ENCODE data around the gene SNX32. TPM values are rescaled to one million over a fixed set of nuclear protein-coding genes. Genes with fewer than 3 reads are reported as not detected.
A peak's percentile ranks its signal among the peaks of the same experiment; 100 is the strongest.

Gene SNX32
- total and polyA plus RNA-seq, 2 of the 13 experiments (the other 11 are each of a cell fraction or from before 2014, with no cell fraction given), result 0.09 to 0.34 TPM

DNA sequence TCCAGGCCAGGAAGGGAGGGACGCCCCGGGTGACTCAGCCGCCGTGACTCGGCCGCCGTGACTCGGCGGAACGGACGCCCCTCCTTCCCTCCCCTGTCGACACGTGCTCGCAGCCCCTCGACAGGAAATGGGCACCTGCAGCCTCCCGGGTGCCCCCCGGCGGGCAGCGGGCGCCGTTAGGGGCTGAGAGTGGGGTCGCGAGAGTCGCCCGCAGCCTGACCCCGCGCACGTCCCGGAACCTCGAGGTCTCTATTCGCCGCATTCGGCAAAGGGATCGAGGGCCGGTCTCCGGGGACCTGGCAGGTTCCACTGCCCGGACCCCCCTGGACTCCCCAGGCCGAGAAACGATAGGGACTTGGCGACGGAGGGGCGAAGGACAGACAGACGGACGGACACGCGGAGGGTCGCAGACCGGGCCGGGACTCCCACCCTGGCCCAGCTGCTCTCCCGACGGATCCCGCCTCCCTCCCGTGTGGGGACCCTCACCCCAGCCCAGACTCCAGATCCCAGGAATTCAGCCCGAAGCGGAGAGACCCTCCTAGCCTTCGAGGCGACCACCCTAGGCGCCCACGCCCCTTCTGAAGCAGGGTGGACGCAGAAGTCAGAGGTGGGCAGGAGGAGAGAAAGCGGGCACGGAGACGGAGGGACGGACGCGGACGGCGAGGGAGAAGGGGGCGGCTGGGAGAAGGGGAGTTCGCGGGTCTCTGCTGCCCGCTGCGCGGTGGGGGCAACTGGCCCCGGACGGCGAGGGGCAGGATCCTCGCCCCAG, 65.8 kb downstream of the SNX32 start (continued):
- TF ChIP-seq SMYD3 (CRISPR knock-in tag; IDR thresholded peaks at IDR 0.05) (0 out of 2 replicates have a peak, but pooled peaks have one; percentile 34), KDM5B (CRISPR knock-in tag; IDR thresholded peaks at IDR 0.05; ENCODE audit: borderline replicate concordance) (peak; percentile 72; the same call in 1 of the 2 replicates), JUNB (CRISPR knock-in tag; IDR thresholded peaks at IDR 0.05; ENCODE audit: borderline replicate concordance) (0 out of 2 replicates have a peak, but pooled peaks have one; percentile 10), CHD2 (IDR thresholded peaks at IDR 0.05; ENCODE audit: low read depth, low read length) (0 out of 2 replicates have a peak, but pooled peaks have one; percentile 16), AGO2 (optimal IDR thresholded peaks at IDR 0.05; ENCODE audit: low read depth, low read length) (peak; percentile 81), NFYC (CRISPR knock-in tag; IDR thresholded peaks at IDR 0.05) (no peak), ZNF530 (CRISPR knock-in tag; IDR thresholded peaks at IDR 0.05; ENCODE audit: low read depth) (no peak), ZNF660 (CRISPR knock-in tag; IDR thresholded peaks at IDR 0.05; ENCODE audit: borderline replicate concordance, low read depth) (no peak), KLF13 (CRISPR knock-in tag; IDR thresholded peaks at IDR 0.05) (no peak; the same call in 1 of the 2 replicates), ZNF616 (CRISPR knock-in tag; IDR thresholded peaks at IDR 0.05; ENCODE audit: low read depth) (no peak), PTBP1 (IDR thresholded peaks at IDR 0.05; ENCODE audit: low read depth, low read length, poor library complexity, severe bottlenecking) (no peak), CEBPB (IDR thresholded peaks at IDR 0.05; ENCODE audit: borderline replicate concordance, low read depth, low read length) (no peak), ZFAT (CRISPR knock-in tag; conservative IDR thresholded peaks at IDR 0.05) (no peak)
- TF ChIP-seq, protein P1, sequence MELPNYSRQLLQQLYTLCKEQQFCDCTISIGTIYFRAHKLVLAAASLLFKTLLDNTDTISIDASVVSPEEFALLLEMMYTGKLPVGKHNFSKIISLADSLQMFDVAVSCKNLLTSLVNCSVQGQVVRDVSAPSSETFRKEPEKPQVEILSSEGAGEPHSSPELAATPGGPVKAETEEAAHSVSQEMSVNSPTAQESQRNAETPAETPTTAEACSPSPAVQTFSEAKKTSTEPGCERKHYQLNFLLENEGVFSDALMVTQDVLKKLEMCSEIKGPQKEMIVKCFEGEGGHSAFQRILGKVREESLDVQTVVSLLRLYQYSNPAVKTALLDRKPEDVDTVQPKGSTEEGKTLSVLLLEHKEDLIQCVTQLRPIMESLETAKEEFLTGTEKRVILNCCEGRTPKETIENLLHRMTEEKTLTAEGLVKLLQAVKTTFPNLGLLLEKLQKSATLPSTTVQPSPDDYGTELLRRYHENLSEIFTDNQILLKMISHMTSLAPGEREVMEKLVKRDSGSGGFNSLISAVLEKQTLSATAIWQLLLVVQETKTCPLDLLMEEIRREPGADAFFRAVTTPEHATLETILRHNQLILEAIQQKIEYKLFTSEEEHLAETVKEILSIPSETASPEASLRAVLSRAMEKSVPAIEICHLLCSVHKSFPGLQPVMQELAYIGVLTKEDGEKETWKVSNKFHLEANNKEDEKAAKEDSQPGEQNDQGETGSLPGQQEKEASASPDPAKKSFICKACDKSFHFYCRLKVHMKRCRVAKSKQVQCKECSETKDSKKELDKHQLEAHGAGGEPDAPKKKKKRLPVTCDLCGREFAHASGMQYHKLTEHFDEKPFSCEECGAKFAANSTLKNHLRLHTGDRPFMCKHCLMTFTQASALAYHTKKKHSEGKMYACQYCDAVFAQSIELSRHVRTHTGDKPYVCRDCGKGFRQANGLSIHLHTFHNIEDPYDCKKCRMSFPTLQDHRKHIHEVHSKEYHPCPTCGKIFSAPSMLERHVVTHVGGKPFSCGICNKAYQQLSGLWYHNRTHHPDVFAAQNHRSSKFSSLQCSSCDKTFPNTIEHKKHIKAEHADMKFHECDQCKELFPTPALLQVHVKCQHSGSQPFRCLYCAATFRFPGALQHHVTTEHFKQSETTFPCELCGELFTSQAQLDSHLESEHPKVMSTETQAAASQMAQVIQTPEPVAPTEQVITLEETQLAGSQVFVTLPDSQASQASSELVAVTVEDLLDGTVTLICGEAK (IDR thresholded peaks at IDR 0.05), result no peak
- TF ChIP-seq, protein P1 (CRISPR knock-in tag; IDR thresholded peaks at IDR 0.05), result peak; percentile 76
- TF ChIP-seq, protein P2, sequence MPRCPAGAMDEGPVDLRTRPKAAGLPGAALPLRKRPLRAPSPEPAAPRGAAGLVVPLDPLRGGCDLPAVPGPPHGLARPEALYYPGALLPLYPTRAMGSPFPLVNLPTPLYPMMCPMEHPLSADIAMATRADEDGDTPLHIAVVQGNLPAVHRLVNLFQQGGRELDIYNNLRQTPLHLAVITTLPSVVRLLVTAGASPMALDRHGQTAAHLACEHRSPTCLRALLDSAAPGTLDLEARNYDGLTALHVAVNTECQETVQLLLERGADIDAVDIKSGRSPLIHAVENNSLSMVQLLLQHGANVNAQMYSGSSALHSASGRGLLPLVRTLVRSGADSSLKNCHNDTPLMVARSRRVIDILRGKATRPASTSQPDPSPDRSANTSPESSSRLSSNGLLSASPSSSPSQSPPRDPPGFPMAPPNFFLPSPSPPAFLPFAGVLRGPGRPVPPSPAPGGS (CRISPR knock-in tag; IDR thresholded peaks at IDR 0.05), result peak; percentile 86; the same call in 1 of the 2 replicates
- TF ChIP-seq, protein P3, sequence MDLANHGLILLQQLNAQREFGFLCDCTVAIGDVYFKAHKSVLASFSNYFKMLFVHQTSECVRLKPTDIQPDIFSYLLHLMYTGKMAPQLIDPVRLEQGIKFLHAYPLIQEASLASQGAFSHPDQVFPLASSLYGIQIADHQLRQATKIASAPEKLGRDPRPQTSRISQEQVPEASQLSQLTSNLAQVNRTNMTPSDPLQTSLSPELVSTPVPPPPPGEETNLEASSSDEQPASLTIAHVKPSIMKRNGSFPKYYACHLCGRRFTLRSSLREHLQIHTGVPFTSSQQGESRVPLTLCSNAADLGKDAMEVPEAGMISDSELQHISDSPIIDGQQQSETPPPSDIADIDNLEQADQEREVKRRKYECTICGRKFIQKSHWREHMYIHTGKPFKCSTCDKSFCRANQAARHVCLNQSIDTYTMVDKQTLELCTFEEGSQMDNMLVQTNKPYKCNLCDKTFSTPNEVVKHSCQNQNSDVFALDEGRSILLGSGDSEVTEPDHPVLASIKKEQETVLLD (CRISPR knock-in tag; IDR thresholded peaks at IDR 0.05; ENCODE audit: low read depth), result peak; percentile 93
